MM.1S (cell line): ENCODE results near the gene DENND1A.

Experiments used
- EZH2 ChIP-seq: fragments of 300-600 bp; sonication (generic); optimal IDR thresholded peaks from 2 replicates; pipeline ENCODE3; 2017; ENCODE audit warnings: low read depth, mild to moderate bottlenecking, antibody characterized with exemption, low read length, mixed read lengths
- EZH2phosphoT487 ChIP-seq: fragments of 300-600 bp; sonication (generic); IDR thresholded peaks from 2 replicates; pipeline ENCODE4 v1.6.1; 2018; ENCODE audit warnings: antibody characterized with exemption, low read length
- TF ChIP-seq, protein P1 (sequence below): fragments of 300-600 bp; sonication (generic); IDR thresholded peaks from 2 replicates; pipeline ENCODE4 v1.5.1; 2016; ENCODE audit warnings: antibody characterized with exemption, low read length, mixed read lengths

DNA sequence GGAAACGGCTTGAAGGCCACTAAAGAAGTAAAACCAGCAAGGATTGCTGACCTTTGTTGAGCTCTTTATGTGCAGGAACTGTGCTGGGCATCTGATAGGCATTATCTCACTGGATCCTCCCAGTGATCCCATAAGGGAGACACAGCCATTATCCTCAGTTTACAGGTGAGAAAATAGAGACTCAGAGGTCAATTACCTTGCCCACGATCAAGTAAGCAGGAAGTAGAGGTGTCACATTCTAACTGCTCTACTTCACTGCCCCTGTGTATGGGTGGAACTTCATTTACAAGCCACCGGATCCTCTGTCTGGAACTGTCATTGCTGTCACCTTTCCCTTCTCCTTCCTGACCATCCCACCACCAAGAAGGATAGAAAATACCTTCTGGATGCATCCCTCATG is 325.1 kb downstream of the DENND1A start:
- TF ChIP-seq, protein P1, sequence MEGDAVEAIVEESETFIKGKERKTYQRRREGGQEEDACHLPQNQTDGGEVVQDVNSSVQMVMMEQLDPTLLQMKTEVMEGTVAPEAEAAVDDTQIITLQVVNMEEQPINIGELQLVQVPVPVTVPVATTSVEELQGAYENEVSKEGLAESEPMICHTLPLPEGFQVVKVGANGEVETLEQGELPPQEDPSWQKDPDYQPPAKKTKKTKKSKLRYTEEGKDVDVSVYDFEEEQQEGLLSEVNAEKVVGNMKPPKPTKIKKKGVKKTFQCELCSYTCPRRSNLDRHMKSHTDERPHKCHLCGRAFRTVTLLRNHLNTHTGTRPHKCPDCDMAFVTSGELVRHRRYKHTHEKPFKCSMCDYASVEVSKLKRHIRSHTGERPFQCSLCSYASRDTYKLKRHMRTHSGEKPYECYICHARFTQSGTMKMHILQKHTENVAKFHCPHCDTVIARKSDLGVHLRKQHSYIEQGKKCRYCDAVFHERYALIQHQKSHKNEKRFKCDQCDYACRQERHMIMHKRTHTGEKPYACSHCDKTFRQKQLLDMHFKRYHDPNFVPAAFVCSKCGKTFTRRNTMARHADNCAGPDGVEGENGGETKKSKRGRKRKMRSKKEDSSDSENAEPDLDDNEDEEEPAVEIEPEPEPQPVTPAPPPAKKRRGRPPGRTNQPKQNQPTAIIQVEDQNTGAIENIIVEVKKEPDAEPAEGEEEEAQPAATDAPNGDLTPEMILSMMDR: no peak
- TF ChIP-seq EZH2: no peak
- TF ChIP-seq EZH2phosphoT487: no peak
